SIG-M5 treated with dmso at 0.1 percent for 504 hours (cell line): ENCODE data around the gene NTM.

Experiments used
- DNase-seq: peaks from one replicate; lab custom pipeline; 2025; ENCODE audit not compliant: unreplicated experiment; lab: John Stamatoyannopoulos, UW

The NTM gene

GRCh38 chr11:131979364-131979763 lies 608.9 kb downstream of the NTM start:
- no peak for DNase-seq

DNA sequence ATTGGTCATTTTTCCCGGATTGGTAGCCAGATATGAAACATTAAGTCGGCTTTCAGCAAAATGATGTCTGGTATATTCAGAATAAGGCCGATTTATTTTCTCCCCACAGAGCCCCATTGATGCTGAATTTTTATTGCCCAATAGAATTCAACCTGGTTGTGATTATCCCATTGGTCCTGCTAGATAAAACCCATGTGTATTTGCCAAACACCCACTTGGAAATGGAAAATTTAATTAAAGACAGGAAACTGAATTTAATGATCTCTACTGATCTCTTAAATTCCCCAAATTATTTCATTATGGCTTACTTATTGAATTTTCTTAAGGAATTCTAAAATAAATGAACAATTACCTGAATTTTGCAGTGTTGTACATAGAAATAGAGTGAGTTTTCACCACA lies 609.8 kb downstream of the NTM start:
- no peak for DNase-seq

DNA sequence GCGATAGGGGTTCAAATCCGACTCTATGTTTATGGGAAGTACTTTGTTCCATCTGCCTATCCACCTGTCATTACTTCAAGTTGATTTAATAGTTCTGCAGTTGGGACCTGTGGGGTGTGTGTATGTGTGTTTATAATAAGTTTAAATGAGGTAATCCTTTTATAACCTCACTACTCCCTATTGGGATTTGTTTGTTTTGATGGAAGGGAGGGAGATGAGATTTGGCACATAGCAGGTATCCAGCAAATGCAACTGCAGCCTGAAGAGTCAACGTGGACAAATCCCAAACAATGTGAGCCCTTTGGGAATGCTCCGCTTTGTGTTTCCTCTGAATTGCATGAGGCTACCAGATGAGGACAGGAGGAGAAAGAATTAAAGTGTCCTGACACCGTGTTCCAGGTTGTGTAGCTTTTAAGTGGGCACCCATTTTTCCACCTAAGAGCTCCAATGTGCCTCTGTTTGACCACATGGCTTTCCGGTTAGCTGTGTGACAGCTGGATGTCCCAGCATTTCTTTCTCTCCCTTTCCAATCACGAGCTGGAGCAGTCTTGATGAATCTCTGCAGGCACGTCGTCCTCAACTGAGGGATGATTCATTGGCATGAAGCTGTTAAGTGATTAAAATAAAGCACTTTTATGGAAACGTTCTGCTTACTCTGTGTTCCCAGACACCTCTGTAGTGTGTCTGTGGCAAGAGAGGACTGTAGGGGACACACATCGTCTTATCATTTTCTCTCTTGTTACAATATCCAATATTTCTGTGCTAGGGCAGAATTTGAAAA lies 610.7 kb downstream of the NTM start:
- no peak for DNase-seq

- DNase-seq = no peak
Measured at GRCh38 chr11:131982154-131982553, 611.7 kb downstream of the NTM start.

DNA sequence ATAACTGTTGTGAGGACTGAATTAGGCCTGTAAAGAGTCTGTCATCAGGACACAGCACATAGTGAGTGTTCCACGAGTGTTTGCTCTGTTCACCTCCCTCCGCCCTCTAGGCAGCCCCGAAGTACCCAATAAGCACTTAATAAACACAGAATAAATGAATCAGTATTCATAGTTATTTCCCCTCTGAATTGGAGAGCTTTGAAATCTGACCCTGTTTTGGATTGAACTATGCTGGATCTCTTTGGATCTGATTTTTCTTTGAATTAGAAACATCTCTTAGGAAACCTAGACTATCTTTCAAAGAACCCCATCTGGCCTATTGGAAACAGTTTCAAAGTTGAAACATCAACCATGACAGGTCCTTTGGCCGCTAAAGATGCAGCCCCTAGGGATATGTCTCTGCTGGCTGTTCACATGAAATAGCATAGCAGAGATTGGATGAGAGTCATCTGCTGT lies 615.5 kb downstream of the NTM start:
- DNase-seq = no peak

- no peak for DNase-seq
Measured at GRCh38 chr11:131987703-131988102, 617.3 kb downstream of the NTM start.

DNA sequence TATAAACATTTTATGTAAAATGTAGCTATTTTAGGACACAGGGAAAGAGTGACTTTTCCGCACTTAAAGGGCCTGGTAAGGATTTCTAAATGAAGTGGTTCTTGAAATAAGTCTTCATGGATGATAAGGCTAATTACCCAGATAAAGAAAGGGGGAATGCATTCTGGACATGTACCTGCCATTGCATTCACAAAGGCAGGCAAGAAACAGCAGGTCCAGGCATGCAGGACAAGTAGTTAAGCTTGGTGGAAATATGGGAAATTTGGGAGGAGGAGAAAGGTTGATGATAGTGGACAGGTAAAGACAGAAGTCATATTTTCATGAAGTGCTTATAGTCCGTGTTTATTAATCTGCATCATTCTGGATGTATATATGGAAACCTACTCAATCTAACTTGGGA lies 621.2 kb downstream of the NTM start:
- DNase-seq = no peak

GRCh38 chr11:131993246-131993645 lies 622.8 kb downstream of the NTM start:
- no peak for DNase-seq

DNA sequence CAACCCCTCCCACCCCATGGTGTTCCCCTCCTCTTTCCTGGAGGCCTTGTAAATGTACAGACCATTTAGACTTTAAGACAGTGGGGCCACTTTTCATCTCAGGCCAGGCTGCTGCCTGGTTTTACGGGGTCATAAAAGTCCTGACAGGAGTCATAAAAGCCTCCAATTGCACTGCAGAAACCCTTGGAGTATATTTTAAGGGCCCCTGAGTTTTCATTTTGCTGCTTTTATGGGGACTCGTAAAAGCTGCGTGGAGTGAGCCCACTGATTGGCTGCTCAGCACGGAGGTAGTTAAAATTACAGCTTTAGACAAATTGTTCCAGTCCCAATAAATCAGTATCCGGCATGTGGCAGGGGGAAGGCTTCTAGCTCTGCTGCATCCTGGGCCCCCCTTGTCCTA lies 627.6 kb downstream of the NTM start:
- DNase-seq = no peak

- no peak for DNase-seq
Measured at GRCh38 chr11:131999084-131999483, 628.7 kb downstream of the NTM start.

- DNase-seq = no peak
Measured at GRCh38 chr11:131999955-132000354, 629.5 kb downstream of the NTM start.

DNA sequence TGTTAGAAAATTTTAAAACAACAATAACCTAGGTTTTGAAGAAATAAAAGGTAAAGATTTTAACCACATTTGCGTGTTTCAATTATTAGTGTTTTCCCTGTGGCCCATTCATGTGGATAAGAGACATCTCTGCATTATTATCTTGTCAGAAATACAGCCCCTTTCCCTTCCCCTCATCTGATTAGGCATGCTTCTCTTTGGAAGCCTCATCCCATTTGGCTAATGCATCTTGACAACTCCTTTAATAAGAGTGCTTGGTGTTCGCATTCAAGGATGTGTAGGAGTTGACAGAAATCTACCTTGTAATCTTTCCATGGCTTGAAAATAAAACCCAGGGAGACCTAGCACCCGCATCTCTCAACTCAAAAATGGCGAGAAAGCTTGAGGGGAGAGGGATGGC lies 635.5 kb downstream of the NTM start:
- no peak for DNase-seq

DNA sequence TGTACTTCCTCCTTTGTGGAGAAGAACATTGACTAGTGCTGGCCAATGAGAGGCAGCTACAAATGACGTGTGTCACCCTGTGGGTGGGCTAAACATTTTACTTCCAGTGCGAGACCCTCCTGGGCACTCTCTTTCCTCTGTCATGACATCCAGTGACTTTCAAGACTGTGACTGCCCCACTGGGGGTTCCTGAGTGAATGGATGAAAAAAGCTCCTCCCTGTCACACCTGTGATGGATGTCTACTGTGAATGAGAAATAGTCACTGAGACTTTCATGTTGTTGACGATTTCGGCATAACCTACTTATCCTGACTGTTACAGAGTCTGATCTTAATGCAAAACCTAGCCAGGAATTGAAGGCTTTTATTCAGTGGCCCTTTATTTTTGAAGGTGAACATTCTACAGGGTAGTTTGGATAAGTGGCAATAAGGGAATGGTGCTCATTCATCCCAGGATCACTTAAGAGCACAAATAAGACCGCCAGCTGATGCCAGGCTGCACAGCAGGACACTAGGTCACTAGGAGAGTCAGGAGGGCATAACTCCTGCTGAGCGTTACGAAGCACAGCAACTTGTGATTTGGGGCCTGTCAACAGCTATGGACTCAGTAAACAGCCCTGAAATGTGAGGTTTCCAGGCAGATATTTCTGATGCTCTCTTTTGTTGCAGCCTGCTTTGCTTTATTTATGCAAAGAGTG lies 636.6 kb downstream of the NTM start:
- DNase-seq = no peak

DNA sequence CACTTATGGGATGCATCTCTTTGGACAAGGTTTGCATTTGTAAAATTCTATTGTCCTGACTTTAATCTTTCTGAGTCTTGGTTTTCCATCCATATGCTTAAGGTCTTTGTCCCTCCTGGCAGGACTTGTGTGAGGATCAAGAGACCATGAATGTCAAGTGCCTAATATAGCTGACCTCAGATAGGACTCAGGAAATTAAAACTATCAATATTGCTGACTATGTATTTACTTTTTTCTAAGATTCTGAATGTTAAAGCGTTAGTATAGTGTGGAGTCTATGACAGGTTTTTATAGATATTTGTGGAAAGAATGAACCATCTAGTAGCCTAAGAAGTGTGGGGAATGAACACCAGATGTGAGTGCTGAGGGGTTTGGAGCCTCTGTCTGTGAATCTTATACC lies 637.8 kb downstream of the NTM start:
- no peak for DNase-seq

DNA sequence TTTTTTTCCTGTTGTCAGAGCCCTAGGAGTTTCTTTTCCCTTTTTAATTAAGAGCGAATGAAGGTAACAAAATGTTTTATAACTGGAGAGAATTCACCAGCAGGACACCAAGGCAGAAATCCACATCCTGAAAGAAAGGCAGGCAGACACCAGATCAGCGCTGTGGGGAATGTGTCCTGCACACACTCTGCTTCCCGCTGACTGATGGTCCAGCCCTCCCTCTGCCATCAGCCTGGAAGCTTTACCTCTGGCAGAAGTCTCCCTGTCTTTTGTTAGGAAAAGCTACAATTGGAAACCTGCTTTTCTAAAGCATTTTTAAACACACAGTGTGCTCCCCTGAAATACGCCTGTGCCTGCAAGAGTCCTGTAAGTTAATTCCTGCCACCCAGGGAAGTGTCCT lies 638.5 kb downstream of the NTM start:
- DNase-seq = no peak

- DNase-seq = no peak
Measured at GRCh38 chr11:132020001-132020400, 649.6 kb downstream of the NTM start.

- DNase-seq = no peak
Measured at GRCh38 chr11:132022285-132022684, 651.9 kb downstream of the NTM start.

DNA sequence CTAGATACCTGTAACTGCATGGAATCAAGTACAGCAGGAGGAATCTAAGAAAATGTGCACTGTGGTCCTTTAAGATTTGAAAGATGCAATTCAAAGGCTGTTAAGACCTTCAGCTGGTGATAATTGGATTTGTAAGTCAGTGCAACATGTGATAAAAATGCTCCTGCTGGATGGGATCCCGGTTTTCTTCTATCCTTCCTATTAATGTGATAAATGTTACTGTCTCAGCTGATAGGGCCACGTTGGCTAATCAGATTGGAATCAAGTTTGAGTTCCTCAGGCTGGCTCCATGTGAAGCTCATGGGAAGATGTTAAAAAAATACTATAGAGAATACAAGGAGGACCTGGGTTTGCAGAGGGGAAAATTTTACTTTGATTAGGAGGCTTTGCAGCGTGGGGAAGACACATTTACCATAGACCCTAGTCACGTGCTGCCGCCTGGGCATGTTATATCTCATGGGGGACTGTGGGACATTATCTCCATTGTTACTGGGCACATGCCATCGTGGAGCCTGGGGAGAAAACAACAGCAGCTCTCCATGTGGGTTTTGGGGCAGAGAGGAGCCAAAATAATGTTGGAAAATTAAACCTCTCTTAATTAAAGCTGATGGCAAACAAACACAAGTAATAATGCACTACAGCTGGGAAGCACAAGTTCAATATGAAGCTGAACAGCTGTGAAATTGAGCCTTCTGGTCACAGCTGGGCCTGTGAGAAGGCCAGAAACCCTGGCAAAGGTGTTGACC lies 652.5 kb downstream of the NTM start:
- DNase-seq = no peak

- no peak for DNase-seq
Measured at GRCh38 chr11:132024587-132025295, 654.3 kb downstream of the NTM start.

GRCh38 chr11:132026746-132027145 lies 656.3 kb downstream of the NTM start:
- DNase-seq = no peak
